GM12872 (cell line): ENCODE results near the gene COQ5.

Source experiments
- TF ChIP-seq, protein P1 (sequence below): IDR thresholded peaks from 3 replicates; pipeline ENCODE4 v1.5.1; 2011; ENCODE audit warnings: low read depth, mild to moderate bottlenecking, low read length, moderate library complexity; ENCODE audit not compliant: insufficient read depth

Gene COQ5

GRCh38 chr12:120488057-120488640 lies 40.8 kb downstream of the COQ5 start:
- TF ChIP-seq, protein P1, sequence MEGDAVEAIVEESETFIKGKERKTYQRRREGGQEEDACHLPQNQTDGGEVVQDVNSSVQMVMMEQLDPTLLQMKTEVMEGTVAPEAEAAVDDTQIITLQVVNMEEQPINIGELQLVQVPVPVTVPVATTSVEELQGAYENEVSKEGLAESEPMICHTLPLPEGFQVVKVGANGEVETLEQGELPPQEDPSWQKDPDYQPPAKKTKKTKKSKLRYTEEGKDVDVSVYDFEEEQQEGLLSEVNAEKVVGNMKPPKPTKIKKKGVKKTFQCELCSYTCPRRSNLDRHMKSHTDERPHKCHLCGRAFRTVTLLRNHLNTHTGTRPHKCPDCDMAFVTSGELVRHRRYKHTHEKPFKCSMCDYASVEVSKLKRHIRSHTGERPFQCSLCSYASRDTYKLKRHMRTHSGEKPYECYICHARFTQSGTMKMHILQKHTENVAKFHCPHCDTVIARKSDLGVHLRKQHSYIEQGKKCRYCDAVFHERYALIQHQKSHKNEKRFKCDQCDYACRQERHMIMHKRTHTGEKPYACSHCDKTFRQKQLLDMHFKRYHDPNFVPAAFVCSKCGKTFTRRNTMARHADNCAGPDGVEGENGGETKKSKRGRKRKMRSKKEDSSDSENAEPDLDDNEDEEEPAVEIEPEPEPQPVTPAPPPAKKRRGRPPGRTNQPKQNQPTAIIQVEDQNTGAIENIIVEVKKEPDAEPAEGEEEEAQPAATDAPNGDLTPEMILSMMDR, result no peak

GRCh38 chr12:120485961-120486881 lies 42.7 kb downstream of the COQ5 start:
- TF ChIP-seq, protein P1, result no peak

GRCh38 chr12:120483621-120484020 lies 45.3 kb downstream of the COQ5 start:
- TF ChIP-seq, protein P1, result no peak

GRCh38 chr12:120481022-120481767 lies 47.8 kb downstream of the COQ5 start:
- TF ChIP-seq, protein P1, result no peak

- TF ChIP-seq, protein P1, result no peak
Observed at GRCh38 chr12:120480211-120480610, 48.7 kb downstream of the COQ5 start.

DNA sequence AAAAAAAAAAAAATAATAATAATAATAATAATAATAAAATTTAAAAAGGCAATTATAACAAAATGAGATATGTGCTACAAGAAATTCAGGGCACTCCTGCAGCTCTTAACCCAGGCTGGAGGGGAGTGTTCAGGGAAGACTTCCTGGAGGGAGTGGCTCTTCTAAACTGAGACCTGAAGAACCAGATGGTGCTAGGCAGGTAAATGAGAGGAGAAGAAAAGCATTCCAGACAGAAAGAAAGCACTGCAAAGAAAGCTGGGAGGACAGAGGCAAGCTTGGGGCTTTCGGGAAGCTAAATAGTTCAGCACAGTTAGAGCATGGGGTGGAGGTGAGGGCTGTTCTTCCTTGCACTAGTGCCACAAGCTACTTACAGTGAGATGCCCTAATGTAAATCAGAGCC lies 49.5 kb downstream of the COQ5 start:
- TF ChIP-seq, protein P1, result no peak

- TF ChIP-seq, protein P1, result no peak
Observed at GRCh38 chr12:120475643-120476042, 53.3 kb downstream of the COQ5 start.
